ENCODE measurements around the gene RNF169. TPM values are rescaled to one million over a fixed set of nuclear protein-coding genes. Genes with fewer than 3 reads are reported as not detected.

The RNF169 gene
- total RNA-seq, 3 donors from 2014 or later = 16.5 to 36.1 (median 27.2) TPM

DNA sequence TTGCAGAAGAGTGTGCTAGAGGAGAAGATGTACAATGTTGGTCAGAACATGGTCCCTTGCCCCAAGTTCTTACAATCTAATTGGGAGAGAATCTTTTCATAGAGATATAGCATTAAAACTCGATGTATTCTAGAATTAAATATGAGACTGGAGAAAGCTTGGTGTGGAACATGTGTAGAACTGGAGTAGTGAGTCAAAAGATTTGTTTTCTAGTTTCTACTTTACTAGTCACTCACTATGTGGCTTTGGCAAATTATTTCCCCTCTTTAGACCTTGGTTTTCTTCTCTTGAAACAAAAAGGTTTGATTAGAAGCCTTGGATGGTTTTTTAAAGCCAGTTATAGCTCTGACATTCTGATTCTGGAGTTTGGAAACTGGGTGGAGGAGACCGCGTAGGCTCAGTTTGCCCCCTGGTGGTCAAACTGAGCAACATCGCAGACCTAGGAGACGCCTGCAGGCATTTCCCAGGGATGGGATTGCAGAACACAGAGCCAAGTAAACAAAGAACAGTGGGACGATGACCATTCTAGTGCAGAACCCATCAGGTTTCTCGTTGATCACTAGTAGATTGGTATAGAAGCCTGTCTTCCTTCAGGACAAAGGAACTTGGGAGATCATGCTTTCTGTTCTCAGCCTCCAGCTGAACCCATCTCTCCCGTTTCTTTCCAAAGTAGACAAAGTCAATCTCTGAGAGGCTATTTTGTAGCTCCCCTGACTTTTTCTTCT lies 8.9 kb upstream of the RNF169 start:
- Histone ChIP-seq H3K36me3 (no peaks in the 10 kb centered on the region), H3K9me3 (no peaks in the 10 kb centered on the region), H3K27me3 (peaks cover 0 to 5% of the 10 kb centered on the region in 2 donors), H3K4me1 (no peaks in the 10 kb centered on the region), H3K4me3 (no peak overlapping the region), H3K27ac (no peak overlapping the region)
- intact Hi-C loops (cut with DNase I; ENCODE audit: low total_unique reads) = no loop called here
- TF ChIP-seq CTCF (IDR thresholded peaks at IDR 0.05) = peak; percentile 73 to 75 (median 74)
- TF ChIP-seq POLR2A (IDR thresholded peaks at IDR 0.05) = no peak
- TF ChIP-seq POLR2AphosphoS5 (IDR thresholded peaks at IDR 0.05) = no peak
- DNase-seq (ENCODE audit: low spot score in 2 of 2) = no peak

GRCh38 chr11:74742070-74742469 lies 6.6 kb upstream of the RNF169 start:
- Histone ChIP-seq H3K9me3 (no peaks in the 10 kb centered on the region), H3K4me3 (no peak overlapping the region), H3K36me3 (no peaks in the 10 kb centered on the region), H3K27me3 (no peaks in the 10 kb centered on the region), H3K27ac (no peak overlapping the region), H3K4me1 (no peaks in the 10 kb centered on the region)
- TF ChIP-seq CTCF (IDR thresholded peaks at IDR 0.05) (no peak), POLR2A (IDR thresholded peaks at IDR 0.05) (no peak)
- intact Hi-C loops (cut with DNase I; ENCODE audit: low total_unique reads) = no loop called here
- no peak for DNase-seq (ENCODE audit: low spot score in 2 of 2)

- Histone ChIP-seq H3K36me3 (no peaks in the 10 kb centered on the region), H3K4me1 (peaks cover 4% of the 10 kb centered on the region in 2 donors), H3K4me3 (no peak overlapping the region), H3K9me3 (no peaks in the 10 kb centered on the region), H3K27ac (no peak overlapping the region), H3K27me3 (no peaks in the 10 kb centered on the region)
- no peak for TF ChIP-seq CTCF (IDR thresholded peaks at IDR 0.05)
- no peak for TF ChIP-seq POLR2A (IDR thresholded peaks at IDR 0.05)
- TF ChIP-seq POLR2AphosphoS5 (IDR thresholded peaks at IDR 0.05) = no peak
- no peak for DNase-seq (ENCODE audit: low spot score in 2 of 2)
- intact Hi-C loops (cut with DNase I; ENCODE audit: low total_unique reads) = no loop called here
Measured at GRCh38 chr11:74743640-74744039, 5.0 kb upstream of the RNF169 start.

DNA sequence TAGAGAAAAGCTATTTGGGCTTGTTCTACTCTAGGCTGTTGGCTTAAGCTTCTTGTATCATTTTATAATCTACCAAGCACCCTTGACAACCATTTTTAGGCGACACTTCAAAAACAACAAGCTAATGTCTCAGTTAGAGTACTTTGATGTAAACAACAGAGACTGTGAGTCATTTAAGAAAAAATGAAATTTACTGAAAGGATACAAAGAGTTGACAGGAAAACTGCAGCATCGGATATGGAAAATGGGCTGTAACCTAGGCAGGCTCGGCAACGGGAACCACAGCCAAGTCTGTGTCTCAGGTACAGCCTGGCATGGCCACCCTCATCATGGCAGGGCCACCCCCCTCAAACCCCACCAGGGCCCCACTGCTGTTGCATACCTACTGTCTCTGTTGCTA lies 4.4 kb upstream of the RNF169 start:
- Histone ChIP-seq H3K9me3 (no peaks in the 10 kb centered on the region), H3K4me1 (peaks cover 4% of the 10 kb centered on the region in 2 donors), H3K27ac (no peak overlapping the region), H3K36me3 (no peaks in the 10 kb centered on the region), H3K27me3 (no peaks in the 10 kb centered on the region), H3K4me3 (no peak overlapping the region)
- DNase-seq (ENCODE audit: low spot score in 2 of 2) = no peak
- intact Hi-C loops (cut with DNase I; ENCODE audit: low total_unique reads) = no loop called here
- no peak for TF ChIP-seq CTCF (IDR thresholded peaks at IDR 0.05)
- no peak for TF ChIP-seq POLR2A (IDR thresholded peaks at IDR 0.05)
- TF ChIP-seq POLR2AphosphoS5 (IDR thresholded peaks at IDR 0.05) = no peak

GRCh38 chr11:74746868-74747267 lies 1.8 kb upstream of the RNF169 start:
- no peak for DNase-seq (ENCODE audit: low spot score in 2 of 2)
- TF ChIP-seq POLR2A (IDR thresholded peaks at IDR 0.05) = no peak
- TF ChIP-seq CTCF (IDR thresholded peaks at IDR 0.05) = no peak
- TF ChIP-seq POLR2AphosphoS5 (IDR thresholded peaks at IDR 0.05) = no peak
- intact Hi-C loops (cut with DNase I; ENCODE audit: low total_unique reads) = no loop called here
- H3K9me3 ChIP-seq = no peaks in the 10 kb centered on the region
- H3K27ac ChIP-seq = peak overlapping the region in 1 of 2 donors; percentile 97
- H3K27me3 ChIP-seq = no peaks in the 10 kb centered on the region
- no peak overlapping the region for H3K4me3 ChIP-seq
- H3K36me3 ChIP-seq = no peaks in the 10 kb centered on the region
- peaks cover 4% of the 10 kb centered on the region in 2 donors for H3K4me1 ChIP-seq

Measured in breast epithelium (tissue), 4 donors.